ENCODE measurements around the gene TCAF1.

Gene TCAF1

GRCh38 chr7:143906151-143906550 lies 4.2 kb upstream of the TCAF1 start:
- DNase-seq (ENCODE audit: insufficient read length, low spot score) (no peak), FAIRE-seq (no peak)

- FAIRE-seq (no peak), DNase-seq (ENCODE audit: insufficient read length, low spot score) (no peak)
Observed at GRCh38 chr7:143905509-143905908, 3.5 kb upstream of the TCAF1 start.

- no peak for FAIRE-seq
- DNase-seq (ENCODE audit: insufficient read length, low spot score), result no peak
Observed at GRCh38 chr7:143902332-143902899, 440 bp upstream of the TCAF1 start.

GRCh38 chr7:143901332-143901667 lies 676 bp downstream of the TCAF1 start:
- FAIRE-seq, result no peak

GRCh38 chr7:143900230-143900766 lies 1.7 kb downstream of the TCAF1 start:
- FAIRE-seq (no peak), DNase-seq (ENCODE audit: insufficient read length, low spot score) (no peak)

More at GRCh38 chr7:143901332-143901667, 676 bp downstream of the TCAF1 start:
- DNase-seq (ENCODE audit: insufficient read length, low spot score), result no peak

GRCh38 chr7:143898810-143899209 lies 3.2 kb downstream of the TCAF1 start:
- DNase-seq (ENCODE audit: insufficient read length, low spot score), result no peak
- FAIRE-seq, result no peak

GRCh38 chr7:143896667-143897066 lies 5.3 kb downstream of the TCAF1 start:
- DNase-seq (ENCODE audit: insufficient read length, low spot score) (no peak), FAIRE-seq (no peak)

GRCh38 chr7:143892527-143893300 lies 9.3 kb downstream of the TCAF1 start:
- FAIRE-seq, result no peak
- DNase-seq (ENCODE audit: insufficient read length, low spot score), result no peak

- DNase-seq (ENCODE audit: insufficient read length, low spot score), result no peak
- no peak for FAIRE-seq
Observed at GRCh38 chr7:143891457-143891856, 10.5 kb downstream of the TCAF1 start.

GRCh38 chr7:143890558-143890957 lies 11.4 kb downstream of the TCAF1 start:
- DNase-seq (ENCODE audit: insufficient read length, low spot score), result no peak
- FAIRE-seq, result no peak

- DNase-seq (ENCODE audit: insufficient read length, low spot score), result no peak
- no peak for FAIRE-seq
Observed at GRCh38 chr7:143889068-143889467, 12.9 kb downstream of the TCAF1 start.

- DNase-seq (ENCODE audit: insufficient read length, low spot score) (no peak), FAIRE-seq (no peak)
Observed at GRCh38 chr7:143886826-143887477, 15.0 kb downstream of the TCAF1 start.

GRCh38 chr7:143885951-143886350 lies 16.0 kb downstream of the TCAF1 start:
- FAIRE-seq (no peak), DNase-seq (ENCODE audit: insufficient read length, low spot score) (no peak)

- no peak for FAIRE-seq
- DNase-seq (ENCODE audit: insufficient read length, low spot score), result peak; percentile 70
Observed at GRCh38 chr7:143884969-143885559, 16.9 kb downstream of the TCAF1 start.

- FAIRE-seq (no peak), DNase-seq (ENCODE audit: insufficient read length, low spot score) (no peak)
Observed at GRCh38 chr7:143884241-143884968, 17.6 kb downstream of the TCAF1 start.

GRCh38 chr7:143882604-143883078 lies 19.3 kb downstream of the TCAF1 start:
- peak; percentile 45 for DNase-seq (ENCODE audit: insufficient read length, low spot score)
- no peak for FAIRE-seq

GRCh38 chr7:143882020-143882603 lies 19.9 kb downstream of the TCAF1 start:
- DNase-seq (ENCODE audit: insufficient read length, low spot score) (no peak), FAIRE-seq (no peak)

- no peak for DNase-seq (ENCODE audit: insufficient read length, low spot score)
- FAIRE-seq, result no peak
Observed at GRCh38 chr7:143878884-143879283, 23.1 kb downstream of the TCAF1 start.

- DNase-seq (ENCODE audit: insufficient read length, low spot score) (no peak), FAIRE-seq (no peak)
Observed at GRCh38 chr7:143877098-143877497, 24.9 kb downstream of the TCAF1 start.

- DNase-seq (ENCODE audit: insufficient read length, low spot score) (no peak), FAIRE-seq (no peak)
Observed at GRCh38 chr7:143876218-143876617, 25.8 kb downstream of the TCAF1 start.

All from HTR-8/SVneo (cell line).